ENCODE data around the gene PAQR4. TPM values are rescaled to one million over a fixed set of nuclear protein-coding genes. Genes with fewer than 3 reads are reported as not detected.

Gene PAQR4
- total RNA-seq, 2 experiments from 2014 or later, result 40.7 to 42.4 TPM

DNA sequence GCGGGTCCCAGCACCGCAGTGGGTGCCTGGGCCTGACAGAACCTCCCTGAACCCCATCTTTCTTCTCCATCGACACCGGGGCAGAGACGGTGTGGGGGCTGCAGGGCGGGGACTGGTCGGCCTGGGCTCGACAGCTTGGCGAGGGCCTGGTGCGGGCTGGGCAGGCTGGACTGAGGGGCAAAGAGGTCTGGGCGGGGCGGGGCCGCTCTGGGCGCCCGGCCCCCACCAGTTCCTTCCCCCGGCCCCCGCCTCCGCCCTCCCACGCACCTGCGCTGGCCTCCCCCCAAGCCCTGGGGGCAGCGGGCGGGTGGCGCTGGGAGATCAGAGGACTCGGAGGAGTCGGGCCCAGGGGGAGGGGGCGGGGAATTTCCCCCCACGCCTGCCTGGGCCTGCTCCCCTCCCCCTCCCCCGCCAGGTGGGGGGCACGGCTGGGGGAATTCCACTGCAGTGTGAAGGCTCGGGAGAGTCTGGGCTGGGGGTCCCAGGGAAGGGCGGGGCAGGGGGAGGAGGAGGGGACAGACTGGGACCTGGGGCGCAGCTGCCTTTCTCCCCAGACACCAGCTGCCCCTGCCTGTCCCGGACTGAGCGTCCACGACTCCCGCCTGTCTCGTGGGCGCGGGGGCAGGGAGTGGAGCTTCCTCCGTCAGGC is 6.0 kb upstream of the PAQR4 start:
- H3K27me3 Mint-ChIP-seq, result peaks cover 38% of the 10 kb centered on the region
- no peak for DNase-seq
- H3K4me1 Mint-ChIP-seq, result peaks cover 15% of the 10 kb centered on the region
- no peak overlapping the region for H3K27ac Mint-ChIP-seq
- H3K9me3 Mint-ChIP-seq, result no peaks in the 10 kb centered on the region
- POLR2A ChIA-PET, result interaction anchor here (1.2 kb wide), 1 partner anchor 18 kb away, joined by 5 read pairs; the partner anchor contains the start of gene PKMYT1
- H3K36me3 Mint-ChIP-seq, result no peaks in the 10 kb centered on the region
- ATAC-seq (ENCODE audit: low read depth), result no peak
- peak overlapping the region; percentile 66 for H3K4me3 Mint-ChIP-seq

DNA sequence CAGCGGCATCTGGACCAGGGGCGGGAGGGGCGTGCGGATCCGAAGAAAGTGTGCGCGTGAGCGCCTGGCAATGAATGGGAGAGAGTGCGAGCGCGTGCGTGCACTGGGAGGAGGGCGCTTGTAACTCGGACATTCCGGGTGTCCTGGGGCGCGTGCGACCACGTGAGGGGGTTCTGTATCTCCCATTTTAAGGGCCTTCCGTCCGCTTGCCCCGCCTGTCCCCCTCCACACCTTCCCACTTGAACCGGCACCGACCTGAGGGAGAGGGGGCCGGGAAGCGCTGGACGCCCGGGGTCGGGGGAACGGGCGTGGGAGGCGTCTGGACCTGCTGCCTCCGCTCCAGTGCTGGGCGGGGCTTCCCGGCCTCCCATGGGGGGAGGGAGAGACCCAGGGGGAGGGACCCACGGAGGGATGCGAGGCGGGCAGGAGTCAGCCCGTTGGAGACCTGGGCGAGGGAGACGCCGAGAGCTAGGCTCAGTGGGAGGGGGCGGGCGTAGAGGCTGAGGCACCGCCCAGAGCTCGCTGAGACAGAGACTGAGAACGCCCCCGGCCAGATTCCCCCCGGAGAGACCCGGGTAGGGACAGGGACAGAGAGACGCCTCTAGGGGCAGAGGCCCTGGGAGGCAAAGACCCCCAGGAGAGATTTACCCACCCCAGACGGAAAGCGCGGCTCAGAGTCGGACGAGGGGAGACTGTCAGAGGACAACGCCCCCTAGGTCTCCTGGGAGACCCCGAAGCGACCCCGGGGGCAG is 5.2 kb upstream of the PAQR4 start, which contains the start of gene KREMEN2:
Gene KREMEN2 (plus strand): TSS at position 553 of the 752 bp plus-strand sequence. CDS start 246 bp downstream, outside the sequence.
- no peaks in the 10 kb centered on the region for H3K36me3 Mint-ChIP-seq
- DNase-seq (no peak), ATAC-seq (ENCODE audit: low read depth) (no peak)
- no peaks in the 10 kb centered on the region for H3K9me3 Mint-ChIP-seq
- POLR2A ChIA-PET, result interaction anchor here (1.5 to 4.1 kb wide), 2 partner anchors 8 to 17 kb away, joined by 4 to 27 read pairs; partner anchors contain the start of gene PKMYT1
- peaks cover 20% of the 10 kb centered on the region for H3K4me1 Mint-ChIP-seq
- peaks cover 39% of the 10 kb centered on the region for H3K27me3 Mint-ChIP-seq
- H3K27ac Mint-ChIP-seq, result no peak within 1 kb of the TSS
- peak within 1 kb of the TSS; percentile 71 for H3K4me3 Mint-ChIP-seq

DNA sequence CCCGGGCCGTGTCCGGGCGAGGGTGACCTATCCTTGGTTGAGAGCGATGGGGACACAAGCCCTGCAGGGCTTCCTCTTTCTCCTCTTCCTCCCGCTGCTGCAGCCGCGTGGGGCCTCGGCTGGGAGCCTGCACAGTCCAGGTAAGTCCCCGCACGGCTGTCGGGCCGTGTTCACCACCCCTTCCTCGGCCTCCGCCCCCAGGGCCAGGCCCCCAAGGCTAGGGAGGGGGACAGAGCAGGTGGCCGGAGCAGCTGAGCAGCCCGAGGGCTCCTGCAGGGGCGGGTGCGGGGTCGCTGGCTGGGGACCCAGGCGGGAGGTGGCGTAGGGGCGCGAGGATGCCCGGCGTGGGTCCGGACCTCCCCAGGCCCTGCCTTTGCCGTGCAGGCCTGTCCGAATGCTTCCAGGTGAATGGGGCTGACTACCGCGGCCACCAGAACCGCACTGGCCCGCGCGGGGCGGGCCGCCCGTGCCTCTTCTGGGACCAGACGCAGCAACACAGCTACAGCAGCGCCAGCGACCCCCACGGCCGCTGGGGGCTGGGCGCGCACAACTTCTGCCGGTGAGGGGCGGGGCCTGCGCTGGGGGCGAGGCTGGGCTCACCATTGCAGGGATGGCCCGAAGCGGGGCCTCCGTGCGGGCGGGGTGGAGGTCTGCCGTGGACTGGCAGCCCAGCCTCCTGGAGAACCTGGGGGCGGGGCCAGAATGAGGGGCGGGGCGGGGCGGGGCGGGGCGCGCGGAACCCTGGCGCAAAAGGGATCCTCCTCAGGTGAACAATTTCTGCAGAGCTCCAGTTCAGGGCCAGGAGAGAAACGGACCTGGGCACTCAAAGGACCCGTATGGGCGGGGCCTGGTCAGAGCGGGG is 4.4 kb upstream of the PAQR4 start:
- peak overlapping the region; percentile 71 for H3K4me3 Mint-ChIP-seq
- H3K36me3 Mint-ChIP-seq, result no peaks in the 10 kb centered on the region
- peaks cover 39% of the 10 kb centered on the region for H3K27me3 Mint-ChIP-seq
- ATAC-seq (ENCODE audit: low read depth) (peak; percentile 13), DNase-seq (peak; percentile 78)
- peaks cover 20% of the 10 kb centered on the region for H3K4me1 Mint-ChIP-seq
- no peak overlapping the region for H3K27ac Mint-ChIP-seq
- H3K9me3 Mint-ChIP-seq, result no peaks in the 10 kb centered on the region
- POLR2A ChIA-PET, result interaction anchor here (0.5 to 4.1 kb wide), 5 partner anchors 9 to 689 kb away, joined by 4 to 27 read pairs (median 4); partner anchors contain the start of gene PKMYT1

DNA sequence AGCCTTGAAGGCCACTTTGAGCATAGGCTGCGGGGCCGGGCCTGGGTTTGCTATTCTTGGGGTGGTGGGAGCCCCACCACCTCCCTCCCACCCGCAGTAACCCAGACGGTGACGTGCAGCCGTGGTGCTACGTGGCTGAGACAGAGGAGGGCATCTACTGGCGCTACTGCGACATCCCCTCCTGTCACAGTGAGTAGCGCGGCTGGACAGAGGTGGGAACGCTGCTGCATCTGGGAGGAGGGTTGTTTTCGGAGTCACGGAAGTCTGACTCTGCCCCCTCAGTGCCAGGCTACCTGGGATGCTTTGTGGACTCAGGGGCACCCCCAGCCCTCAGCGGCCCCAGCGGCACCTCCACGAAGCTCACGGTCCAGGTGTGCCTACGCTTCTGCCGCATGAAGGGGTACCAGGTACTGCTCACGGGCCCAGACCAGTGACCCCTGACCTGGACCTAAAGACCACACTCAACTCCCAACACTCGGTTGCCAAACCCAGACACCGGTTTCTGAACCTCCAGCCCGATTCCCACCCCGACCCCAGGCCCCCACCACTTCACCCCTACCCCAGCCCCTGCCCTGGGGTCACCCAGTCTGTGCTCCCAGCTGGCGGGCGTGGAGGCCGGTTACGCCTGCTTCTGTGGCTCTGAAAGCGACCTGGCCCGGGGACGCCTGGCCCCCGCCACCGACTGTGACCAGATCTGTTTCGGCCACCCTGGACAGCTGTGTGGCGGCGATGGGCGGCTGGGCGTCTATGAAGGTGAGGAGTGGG is 2.9 kb upstream of the PAQR4 start:
- no peaks in the 10 kb centered on the region for H3K9me3 Mint-ChIP-seq
- no peaks in the 10 kb centered on the region for H3K36me3 Mint-ChIP-seq
- H3K27me3 Mint-ChIP-seq, result peaks cover 35% of the 10 kb centered on the region
- ATAC-seq (ENCODE audit: low read depth) (no peak), DNase-seq (peak; percentile 30)
- no peak overlapping the region for H3K27ac Mint-ChIP-seq
- POLR2A ChIA-PET, result interaction anchor here (1.4 to 4.1 kb wide), 3 partner anchors 10 to 15 kb away, joined by 4 to 27 read pairs (median 9); partner anchors contain the start of gene PKMYT1
- no peak overlapping the region for H3K4me3 Mint-ChIP-seq
- peaks cover 28% of the 10 kb centered on the region for H3K4me1 Mint-ChIP-seq

DNA sequence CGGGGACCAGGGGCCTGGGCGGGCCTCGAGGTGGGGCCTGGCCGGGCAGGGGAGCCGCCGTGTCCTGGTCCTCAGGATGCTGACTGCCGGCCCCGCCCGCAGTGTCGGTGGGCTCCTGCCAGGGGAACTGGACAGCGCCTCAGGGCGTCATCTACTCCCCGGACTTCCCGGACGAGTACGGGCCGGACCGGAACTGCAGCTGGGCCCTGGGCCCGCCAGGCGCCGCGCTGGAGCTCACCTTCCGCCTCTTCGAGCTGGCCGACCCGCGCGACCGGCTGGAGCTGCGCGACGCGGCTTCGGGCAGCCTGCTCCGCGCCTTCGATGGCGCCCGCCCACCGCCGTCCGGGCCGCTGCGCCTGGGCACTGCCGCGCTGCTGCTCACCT is 2.3 kb upstream of the PAQR4 start:
- POLR2A ChIA-PET, result interaction anchor here (4.1 kb wide), 1 partner anchor 14 kb away, joined by 27 read pairs; the partner anchor contains the start of gene PKMYT1

DNA sequence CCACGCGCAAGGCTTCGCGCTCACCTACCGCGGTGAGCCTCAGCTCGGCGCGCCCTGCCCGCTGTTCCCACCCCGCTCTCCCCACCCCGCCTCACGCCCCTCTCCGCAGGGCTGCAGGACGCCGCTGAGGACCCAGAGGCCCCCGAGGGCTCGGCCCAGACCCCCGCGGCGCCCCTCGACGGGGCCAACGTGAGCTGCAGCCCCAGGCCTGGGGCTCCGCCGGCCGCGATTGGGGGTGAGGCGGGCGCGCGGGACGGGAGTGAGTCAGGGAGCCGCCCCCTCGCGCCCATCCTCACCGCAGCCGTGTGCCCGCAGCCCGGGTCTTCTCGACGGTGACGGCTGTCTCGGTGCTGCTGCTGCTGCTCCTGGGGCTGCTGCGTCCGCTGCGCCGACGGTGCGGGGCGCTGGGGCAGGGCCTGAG is 1.9 kb upstream of the PAQR4 start:
- DNase-seq, result no peak
- H3K4me1 Mint-ChIP-seq, result peaks cover 27% of the 10 kb centered on the region
- ATAC-seq (ENCODE audit: low read depth), result no peak
- no peaks in the 10 kb centered on the region for H3K9me3 Mint-ChIP-seq
- POLR2A ChIA-PET, result interaction anchor here (4.1 kb wide), 1 partner anchor 14 kb away, joined by 27 read pairs; the partner anchor contains the start of gene PKMYT1
- H3K36me3 Mint-ChIP-seq, result peaks cover 3% of the 10 kb centered on the region
- peaks cover 30% of the 10 kb centered on the region for H3K27me3 Mint-ChIP-seq
- H3K27ac Mint-ChIP-seq, result no peak overlapping the region
- H3K4me3 Mint-ChIP-seq, result no peak overlapping the region

More for the DNA sequence above, 2.3 kb upstream of the PAQR4 start:
- H3K9me3 Mint-ChIP-seq, result no peaks in the 10 kb centered on the region
- DNase-seq (no peak), ATAC-seq (ENCODE audit: low read depth) (no peak)
- H3K27me3 Mint-ChIP-seq, result peaks cover 34% of the 10 kb centered on the region
- H3K4me1 Mint-ChIP-seq, result peaks cover 26% of the 10 kb centered on the region
- no peaks in the 10 kb centered on the region for H3K36me3 Mint-ChIP-seq
- no peak overlapping the region for H3K27ac Mint-ChIP-seq
- no peak overlapping the region for H3K4me3 Mint-ChIP-seq

DNA sequence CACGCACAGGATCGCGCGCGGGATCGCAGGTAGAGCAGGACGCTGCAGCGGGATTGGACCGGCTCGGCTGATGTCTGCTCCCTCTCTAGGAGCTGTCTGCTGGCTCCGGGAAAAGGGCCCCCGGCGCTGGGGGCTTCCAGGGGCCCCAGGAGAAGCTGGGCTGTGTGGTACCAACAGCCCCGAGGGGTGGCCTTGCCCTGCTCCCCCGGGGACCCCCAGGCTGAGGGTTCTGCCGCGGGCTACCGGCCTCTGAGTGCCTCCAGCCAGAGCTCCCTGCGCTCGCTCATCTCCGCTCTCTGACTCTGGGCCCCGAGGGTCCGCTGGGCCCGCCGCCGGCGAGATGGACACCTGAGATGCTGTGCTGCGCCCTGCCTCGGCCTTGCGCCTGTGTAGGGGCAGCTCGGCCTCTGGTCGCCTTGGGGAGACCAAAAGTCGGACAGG is 1.4 kb upstream of the PAQR4 start:
- Mint-ChIP-seq H3K27me3 (peaks cover 26% of the 10 kb centered on the region), H3K36me3 (peaks cover 3% of the 10 kb centered on the region), H3K9me3 (no peaks in the 10 kb centered on the region), H3K27ac (no peak overlapping the region), H3K4me3 (peak overlapping the region; percentile 28), H3K4me1 (peaks cover 27% of the 10 kb centered on the region)
- ATAC-seq (ENCODE audit: low read depth) (no peak), DNase-seq (no peak)
- POLR2A ChIA-PET, result interaction anchor here (4.1 kb wide), 1 partner anchor 13 kb away, joined by 27 read pairs; the partner anchor contains the start of gene PKMYT1

DNA sequence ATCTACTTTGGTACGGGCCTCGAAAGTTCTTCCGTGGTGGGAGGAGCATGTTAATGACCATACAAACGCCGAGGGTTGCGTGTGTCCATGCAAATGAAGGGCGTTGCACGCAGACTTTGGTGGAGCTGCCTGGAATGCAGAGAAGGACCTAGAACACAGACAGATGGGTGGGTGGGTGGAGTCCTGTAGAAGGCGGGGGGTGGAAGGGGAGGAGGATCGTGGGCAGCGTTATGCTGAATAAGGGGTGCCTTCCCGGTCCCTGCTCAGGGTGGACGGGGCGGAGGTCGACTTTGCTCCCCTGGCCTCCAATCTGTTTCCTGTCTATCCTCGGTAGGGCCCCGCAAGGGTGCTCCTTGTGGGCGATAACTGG is 795 bp upstream of the PAQR4 start:
- Mint-ChIP-seq H3K27ac (no peak overlapping the region), H3K9me3 (no peaks in the 10 kb centered on the region), H3K4me1 (peaks cover 27% of the 10 kb centered on the region), H3K36me3 (peaks cover 3% of the 10 kb centered on the region), H3K4me3 (peak overlapping the region; percentile 82), H3K27me3 (peaks cover 23% of the 10 kb centered on the region)
- POLR2A ChIA-PET, result interaction anchor here (4.1 kb wide), 1 partner anchor 13 kb away, joined by 27 read pairs; the partner anchor contains the start of gene PKMYT1
- ATAC-seq (ENCODE audit: low read depth), result no peak
- DNase-seq, result no peak

DNA sequence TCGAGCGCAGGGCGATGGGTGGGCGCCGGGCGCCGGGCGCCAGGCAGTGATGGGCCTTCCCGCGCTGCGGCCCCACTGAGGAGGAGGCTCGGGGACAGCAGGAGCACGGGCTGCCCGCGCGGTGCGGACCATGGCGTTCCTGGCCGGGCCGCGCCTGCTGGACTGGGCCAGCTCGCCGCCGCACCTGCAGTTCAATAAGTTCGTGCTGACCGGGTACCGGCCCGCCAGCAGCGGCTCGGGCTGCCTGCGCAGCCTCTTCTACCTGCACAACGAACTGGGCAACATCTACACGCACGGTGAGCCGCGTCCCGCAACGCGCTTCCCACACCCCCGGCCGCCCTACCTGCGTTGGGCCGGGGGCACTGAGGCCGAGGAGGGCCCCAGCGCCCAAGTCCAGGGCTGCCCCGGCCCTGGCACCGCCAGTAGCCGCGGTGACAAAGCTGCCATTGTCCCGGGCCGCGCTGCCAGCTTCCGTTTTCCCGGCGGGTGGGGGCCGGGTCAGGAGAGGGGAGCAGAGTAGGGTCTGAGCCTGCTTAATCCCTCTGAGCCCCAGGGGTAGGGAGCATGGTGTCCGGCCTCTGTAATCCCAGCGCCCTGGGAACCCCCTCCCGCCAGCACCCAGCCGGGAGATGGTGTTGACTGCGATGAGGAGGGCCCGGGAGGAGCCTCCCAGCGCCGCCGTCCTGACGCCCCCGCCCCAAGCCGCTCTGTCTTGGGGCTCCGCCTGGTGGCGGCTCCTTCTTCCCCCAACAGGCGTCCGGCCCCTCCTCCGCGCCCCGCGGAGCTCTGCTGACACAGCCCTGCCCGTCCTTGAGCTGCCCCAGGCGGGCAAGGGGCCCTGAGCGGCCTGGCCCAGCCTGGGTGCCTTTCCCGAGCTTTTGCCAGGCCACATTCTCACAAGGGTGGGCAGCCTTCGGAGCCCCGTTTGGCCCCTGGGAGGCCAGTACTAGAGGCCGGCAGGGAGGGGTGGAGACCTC is 685 bp downstream of the PAQR4 start:
- POLR2A ChIA-PET, result interaction anchor here (0.5 to 4.1 kb wide), 14 partner anchors 9 to 287 kb away, joined by 3 to 46 read pairs (median 3); partner anchors contain the start of genes FLYWCH1, FLYWCH2, KCTD5 and PKMYT1
- H3K4me1 Mint-ChIP-seq, result peaks cover 25% of the 10 kb centered on the region
- H3K9me3 Mint-ChIP-seq, result no peaks in the 10 kb centered on the region
- H3K36me3 Mint-ChIP-seq, result peaks cover 3% of the 10 kb centered on the region
- DNase-seq, result peak; percentile 88
- peak overlapping the region; percentile 61 for H3K27ac Mint-ChIP-seq
- peak overlapping the region; percentile 81 for H3K4me3 Mint-ChIP-seq
- peak; percentile 73 for ATAC-seq (ENCODE audit: low read depth)
- H3K27me3 Mint-ChIP-seq, result peaks cover 14% of the 10 kb centered on the region

DNA sequence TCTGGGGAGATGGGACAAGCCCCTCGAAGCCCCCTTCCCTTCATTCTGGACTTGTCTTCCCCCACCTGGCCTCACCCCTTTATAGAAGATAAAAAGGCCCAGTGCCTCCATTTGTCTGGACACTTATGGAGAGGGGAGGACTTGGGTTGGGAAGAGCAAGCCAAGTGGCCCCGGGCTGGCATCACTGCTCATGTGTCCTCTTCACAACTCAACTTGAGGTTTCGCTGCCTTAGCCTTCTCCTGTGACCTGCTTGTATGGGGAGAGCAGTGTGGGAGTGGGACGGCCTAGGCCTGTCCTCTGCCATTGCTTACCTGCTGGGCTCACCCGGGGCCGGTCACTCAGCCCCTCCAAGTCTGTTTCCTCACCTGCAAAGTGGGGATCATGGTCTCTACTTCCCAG is 1.4 kb downstream of the PAQR4 start:
- Mint-ChIP-seq H3K4me3 (peak overlapping the region; percentile 81), H3K27me3 (peaks cover 8% of the 10 kb centered on the region), H3K27ac (peak overlapping the region; percentile 61), H3K4me1 (peaks cover 22% of the 10 kb centered on the region), H3K36me3 (peaks cover 3% of the 10 kb centered on the region), H3K9me3 (no peaks in the 10 kb centered on the region)
- DNase-seq (no peak), ATAC-seq (ENCODE audit: low read depth) (no peak)
- POLR2A ChIA-PET, result interaction anchor here (0.5 to 4.1 kb wide), 8 partner anchors 8 to 59 kb away, joined by 3 to 46 read pairs (median 4); partner anchors contain the start of genes FLYWCH1, PKMYT1 and TNFRSF12A
